Stimulated activated CD8-positive, alpha-beta memory T cell treated with anti-CD3 and anti-CD28 coated beads, Interleukin-15, amount 100 ng/mL, for 24 hours (primary cell): Measurements from ENCODE around the gene THEM5.

ENCODE experiments used
- DNase-seq: peaks from one replicate; pipeline ENCODE4 v3.0.0-alpha.2; 2020; ENCODE audit warnings: low read depth

THEM5 gene

GRCh38 chr1:151819976-151820623, 33.4 kb downstream of the THEM5 start:
- no peak for DNase-seq

- no peak for DNase-seq
These were observed 34.2 kb downstream of the THEM5 start for GRCh38 chr1:151819227-151819835.

GRCh38 chr1:151817353-151817730, 36.2 kb downstream of the THEM5 start:
- DNase-seq: no peak

GRCh38 chr1:151816548-151817352, 36.8 kb downstream of the THEM5 start:
- no peak for DNase-seq

- DNase-seq: no peak
These were observed 37.7 kb downstream of the THEM5 start for GRCh38 chr1:151815716-151816327.

GRCh38 chr1:151814971-151815545, 38.5 kb downstream of the THEM5 start:
- no peak for DNase-seq

- no peak for DNase-seq
These were observed 39.1 kb downstream of the THEM5 start for GRCh38 chr1:151814426-151814825.

- no peak for DNase-seq
These were observed 40.1 kb downstream of the THEM5 start for GRCh38 chr1:151813271-151813977.

- no peak for DNase-seq
These were observed 42.3 kb downstream of the THEM5 start for GRCh38 chr1:151811181-151811580.

- no peak for DNase-seq
These were observed 43.4 kb downstream of the THEM5 start for GRCh38 chr1:151809985-151810556.

- no peak for DNase-seq
These were observed 44.1 kb downstream of the THEM5 start for GRCh38 chr1:151809290-151809984.

- DNase-seq: no peak
These were observed 45.7 kb downstream of the THEM5 start for GRCh38 chr1:151807766-151808165.

- no peak for DNase-seq
These were observed 46.4 kb downstream of the THEM5 start for GRCh38 chr1:151807131-151807530.

- DNase-seq: no peak
These were observed 47.3 kb downstream of the THEM5 start for GRCh38 chr1:151806170-151806569.

GRCh38 chr1:151805066-151805820, 48.3 kb downstream of the THEM5 start, which contains the start of gene LINGO4:
TSS of gene LINGO4 (minus strand) at chr1:151805419. CDS start at chr1:151802704, 2,715 bp downstream.
- no peak for DNase-seq

- no peak for DNase-seq
These were observed 49.6 kb downstream of the THEM5 start for GRCh38 chr1:151803915-151804314.

GRCh38 chr1:151803164-151803563, 50.3 kb downstream of the THEM5 start:
- no peak for DNase-seq

GRCh38 chr1:151802372-151802771, 51.1 kb downstream of the THEM5 start:
- no peak for DNase-seq

GRCh38 chr1:151801846-151802245, 51.7 kb downstream of the THEM5 start:
- no peak for DNase-seq

GRCh38 chr1:151801310-151801820, 52.1 kb downstream of the THEM5 start:
- no peak for DNase-seq
